Adrenal gland (tissue), 12 donors: ENCODE measurements around the gene CHCHD4. TPM values are rescaled to one million over a fixed set of nuclear protein-coding genes. Genes with fewer than 3 reads are reported as not detected.
"Not testable (repeated sequence)": the region's sequence is repeated elsewhere in the genome, so short reads cannot be mapped to it uniquely, and the experiment has no call there.

Source experiments
- DNase-seq, 7 donors: peaks; one replicate each; pipeline ENCODE4 v3.0.0-alpha.2; 2019 to 2020
- H3K27ac ChIP-seq, 5 donors: fragments of 200-600 bp; sonication (generic) in 4 of 5; 1 replicate in 3 of 5; 2 replicates in 2 of 5; pipeline versions ENCODE4 v1.5.1 to v1.8.0; 2016 to 2020; ENCODE audit warnings: mild to moderate bottlenecking in 1 of 5
- H3K27me3 ChIP-seq: fragments of 200-600 bp; 2 replicates; pipeline ENCODE4 v1.8.0; 2021
- H3K36me3 ChIP-seq, 2 donors: fragments of 200-600 bp; replicated peaks in 1 of 2; 1 replicate in 1 of 2; 2 replicates in 1 of 2; pipeline versions ENCODE4 v1.5.1 to v1.8.0; 2018 to 2022
- H3K4me1 ChIP-seq, 2 donors: fragments of 200-600 bp; replicated peaks in 1 of 2; 1 replicate in 1 of 2; 2 replicates in 1 of 2; pipeline versions ENCODE4 v1.5.1 to v1.8.0; 2018 to 2021
- H3K4me3 ChIP-seq, 4 donors: fragments of 200-600 bp; sonication (generic) in 3 of 4; one replicate each; pipeline ENCODE4 v1.5.1; 2016 to 2018
- H3K9me3 ChIP-seq, 3 donors: fragments of 200-600 bp; sonication (generic) in 1 of 3; replicated peaks in 1 of 3; 1 replicate in 2 of 3; 2 replicates in 1 of 3; pipeline versions ENCODE4 v1.5.1 to v1.8.0; 2016 to 2021
- POLR2A ChIP-seq, 2 donors: fragments of 450-650 bp; IDR thresholded peaks; one replicate each; pipeline ENCODE4 v1.6.1; 2017; ENCODE audit warnings: antibody characterized with exemption in 2 of 2, mild to moderate bottlenecking in 2 of 2, moderate library complexity in 1 of 2
- WGBS, 4 donors: extraction: QIAGEN DNeasy Blood & Tissue Kit in 2 of 4; methylation state at CpG; one replicate each; pipeline versions ENCODE4 v1.1.5 to v1.1.7; 2013 to 2017; 5-methylcytosine and 5-hydroxymethylcytosine counted together
- intact Hi-C, 2 donors: fragments of 100-400 bp; cut with DNase I; formaldehyde crosslinking; loops; one replicate each; pipeline versions ENCODE4 v1.14.1 to v1.15.0; 2022 to 2023
- polyA plus RNA-seq, 3 donors: library from polyadenylated mRNA; stranded (reverse); fragments of 200-250 nt in 2 of 3; fragments of 350-450 nt in 1 of 3; fragmentation: Illumina TruSeq in 1 of 3; extraction: RNeasy Lipid Tissue Mini Kit (QIAGEN cat#74804) in 1 of 3; gene quantifications; one replicate each; pipeline ENCODE4 v1.2.3, GENCODE V29; 2013 to 2014
- total RNA-seq, 9 donors: library from RNA; depleted of rRNA in 4 of 9; stranded (reverse); fragments of >200 nt in 4 of 9; fragments of 120-200 nt in 1 of 9; fragmentation: NEBNext Ultra II Directional in 1 of 9; extraction: Animal tissue kit (Norgen Biotek cat#: 25700) in 1 of 9; gene quantifications; one replicate each; pipeline versions ENCODE4 v1.1.0 to v1.2.4, GENCODE V29; 2013 to 2023
- TF ChIP-seq, protein P1 (sequence below), 6 experiments: fragments of 450-650 bp in 4 of 6; fragments of 200-600 bp in 2 of 6; sonication (generic) in 1 of 6; IDR thresholded peaks; 1 replicate in 5 of 6; 2 replicates in 1 of 6; pipeline versions ENCODE4 v1.5.1 to v1.8.0; 2016 to 2021; ENCODE audit warnings: antibody characterized with exemption in 6 of 6, mild to moderate bottlenecking in 2 of 6, moderate library complexity in 1 of 6
- donor health status: healthy with polysubstance abuse.
- donor health status: Bipolar disorder and iron deficiency.
- donor health status: DM: yes; HTN: yes; CAD: no.
- donor health status: DM: no; HTN: no; CAD: no.
- donor health status: DM: no; HTN: no; CAD: no.
- donor health status: DM: yes; HTN: yes; CAD: no.

The CHCHD4 gene
- total and polyA plus RNA-seq, 12 donors: 10.1 to 39.0 (median 17.6) TPM

DNA sequence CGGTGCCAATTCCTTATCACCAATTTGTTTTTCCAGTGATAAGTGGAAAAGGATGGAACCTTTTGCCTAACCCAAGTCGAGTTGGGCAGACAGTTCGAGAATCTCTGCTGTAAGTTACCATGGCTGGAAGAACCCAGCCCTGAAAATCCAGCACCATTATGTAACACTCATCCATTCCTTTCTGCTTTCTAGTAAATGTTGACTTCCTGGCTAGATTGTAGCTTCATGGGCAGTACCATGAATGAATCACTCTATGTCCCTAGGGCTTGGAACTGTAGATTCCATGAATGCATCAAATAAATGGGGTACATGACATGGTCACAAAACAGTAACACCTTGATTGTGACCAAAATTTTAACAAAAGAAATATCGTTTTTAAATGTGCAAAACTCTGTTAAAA lies 14.0 kb downstream of the CHCHD4 start:
- WGBS, 4 donors: 81 to 86% (median 84%) methylated on average over 4 of the region's 4 CpGs
- H3K4me1 ChIP-seq: no peaks in the 10 kb centered on the region
- H3K27me3 ChIP-seq: no peaks in the 10 kb centered on the region
- TF ChIP-seq, protein P1, sequence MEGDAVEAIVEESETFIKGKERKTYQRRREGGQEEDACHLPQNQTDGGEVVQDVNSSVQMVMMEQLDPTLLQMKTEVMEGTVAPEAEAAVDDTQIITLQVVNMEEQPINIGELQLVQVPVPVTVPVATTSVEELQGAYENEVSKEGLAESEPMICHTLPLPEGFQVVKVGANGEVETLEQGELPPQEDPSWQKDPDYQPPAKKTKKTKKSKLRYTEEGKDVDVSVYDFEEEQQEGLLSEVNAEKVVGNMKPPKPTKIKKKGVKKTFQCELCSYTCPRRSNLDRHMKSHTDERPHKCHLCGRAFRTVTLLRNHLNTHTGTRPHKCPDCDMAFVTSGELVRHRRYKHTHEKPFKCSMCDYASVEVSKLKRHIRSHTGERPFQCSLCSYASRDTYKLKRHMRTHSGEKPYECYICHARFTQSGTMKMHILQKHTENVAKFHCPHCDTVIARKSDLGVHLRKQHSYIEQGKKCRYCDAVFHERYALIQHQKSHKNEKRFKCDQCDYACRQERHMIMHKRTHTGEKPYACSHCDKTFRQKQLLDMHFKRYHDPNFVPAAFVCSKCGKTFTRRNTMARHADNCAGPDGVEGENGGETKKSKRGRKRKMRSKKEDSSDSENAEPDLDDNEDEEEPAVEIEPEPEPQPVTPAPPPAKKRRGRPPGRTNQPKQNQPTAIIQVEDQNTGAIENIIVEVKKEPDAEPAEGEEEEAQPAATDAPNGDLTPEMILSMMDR (IDR thresholded peaks at IDR 0.05): no peak
- no peak for TF ChIP-seq POLR2A (IDR thresholded peaks at IDR 0.05)
- no peak overlapping the region for H3K4me3 ChIP-seq
- no peak for DNase-seq
- intact Hi-C loops: no loop called here
- no peaks in the 10 kb centered on the region for H3K9me3 ChIP-seq
- H3K27ac ChIP-seq: no peak overlapping the region
- H3K36me3 ChIP-seq: peaks cover 0 to 34% of the 10 kb centered on the region in 2 donors

DNA sequence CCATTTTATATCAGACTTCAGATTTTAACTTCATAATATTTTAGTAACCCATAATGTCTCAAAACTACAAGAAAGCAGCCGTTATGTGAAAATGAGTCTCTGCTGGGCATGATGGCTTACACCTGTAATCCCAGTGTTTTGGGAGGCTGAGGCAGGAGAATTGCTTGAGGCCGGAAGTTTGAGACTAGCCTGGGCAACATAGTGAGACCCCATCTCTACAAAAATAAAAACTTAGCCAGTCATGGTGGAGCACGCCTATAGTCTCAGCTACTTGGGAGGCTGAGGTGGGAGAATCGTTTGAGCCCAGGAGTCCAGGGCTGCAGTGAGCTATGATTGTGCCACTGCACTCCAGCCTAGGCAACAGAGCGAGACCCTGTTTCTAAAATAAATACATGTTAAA lies 14.8 kb downstream of the CHCHD4 start:
- intact Hi-C loops, H3K9me3 ChIP-seq, H3K27ac ChIP-seq, H3K4me3 ChIP-seq, H3K4me1 ChIP-seq, DNase-seq, H3K27me3 ChIP-seq: not testable (repeated sequence)
- H3K36me3 ChIP-seq: peaks cover 0 to 26% of the 10 kb centered on the region in 2 donors
- 93 to 98% (median 96%) methylated on average over 5 of the region's 5 CpGs for WGBS, 4 donors

DNA sequence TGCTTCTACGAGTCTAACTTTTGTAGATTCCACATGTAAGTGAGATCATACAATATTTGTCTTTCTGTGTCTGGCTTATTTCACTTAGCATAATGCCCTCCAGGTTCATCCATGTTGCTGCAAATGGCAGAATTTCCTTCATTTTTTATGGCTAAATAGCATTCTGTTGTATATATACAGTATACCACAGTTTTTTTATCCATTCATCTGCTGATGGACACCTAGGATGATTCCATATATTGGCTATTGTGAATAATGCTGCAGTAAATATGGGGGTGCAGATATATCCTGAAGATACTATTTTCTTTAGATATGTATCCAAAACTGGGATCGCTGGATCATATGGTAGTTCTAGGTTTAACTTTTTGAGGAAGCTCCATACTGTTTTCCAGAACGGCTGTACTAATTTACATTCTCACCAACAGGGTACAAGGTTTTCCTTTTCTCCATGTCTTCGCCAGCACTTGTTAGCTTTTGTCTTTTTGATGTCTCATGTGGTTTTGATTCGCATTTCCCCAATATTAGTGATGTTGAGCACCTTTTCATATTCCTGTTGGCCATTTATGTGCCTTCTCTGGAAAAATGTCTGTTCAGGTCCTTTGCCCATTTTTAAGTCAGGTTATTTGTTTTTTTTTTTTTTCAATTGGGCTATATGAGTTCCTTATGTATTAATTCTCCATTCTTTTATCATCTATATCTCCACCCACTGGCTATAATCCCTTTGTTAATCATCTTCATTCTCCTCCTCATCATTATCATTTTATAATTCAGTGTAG lies 26.9 kb downstream of the CHCHD4 start:
- H3K36me3 ChIP-seq: no peaks in the 10 kb centered on the region
- WGBS, 4 donors: 83 to 95% (median 86%) methylated on average over 5 of the region's 5 CpGs

DNA sequence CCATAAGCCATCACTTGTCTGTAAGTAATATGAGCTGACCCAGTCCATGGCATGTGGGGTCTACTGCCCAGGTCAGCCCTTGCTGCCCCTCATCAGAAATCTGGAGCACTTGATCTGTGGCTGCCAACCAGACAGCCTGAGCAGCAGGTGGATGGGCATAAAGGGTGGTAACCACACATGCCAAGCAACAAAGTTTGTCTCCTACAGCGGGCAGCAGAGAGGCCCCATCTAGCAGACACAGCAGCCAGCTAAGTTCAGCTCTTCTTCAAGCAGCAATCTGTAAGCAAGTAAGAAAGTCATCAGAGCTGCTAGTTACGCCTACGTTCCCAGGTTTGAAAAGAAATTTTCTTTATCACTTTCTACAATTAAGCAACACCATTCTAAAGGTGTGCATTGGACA lies 27.9 kb downstream of the CHCHD4 start:
- intact Hi-C loops: no loop called here
- DNase-seq: no peak
- Histone ChIP-seq H3K9me3 (no peaks in the 10 kb centered on the region), H3K4me1 (no peaks in the 10 kb centered on the region), H3K36me3 (no peaks in the 10 kb centered on the region), H3K27ac (no peak overlapping the region), H3K27me3 (no peaks in the 10 kb centered on the region), H3K4me3 (no peak overlapping the region)
- WGBS, 4 donors: 80 to 92% (median 83%) methylated on average over 3 of the region's 3 CpGs
- TF ChIP-seq, protein P1 (IDR thresholded peaks at IDR 0.05): no peak
- no peak for TF ChIP-seq POLR2A (IDR thresholded peaks at IDR 0.05)

More for the DNA sequence above, 26.9 kb downstream of the CHCHD4 start:
- intact Hi-C loops: no loop called here
- no peaks in the 10 kb centered on the region for H3K4me1 ChIP-seq
- no peaks in the 10 kb centered on the region for H3K27me3 ChIP-seq
- no peak overlapping the region for H3K27ac ChIP-seq
- TF ChIP-seq, protein P1 (IDR thresholded peaks at IDR 0.05): no peak
- no peak for TF ChIP-seq POLR2A (IDR thresholded peaks at IDR 0.05)
- no peak for DNase-seq
- H3K9me3 ChIP-seq: no peaks in the 10 kb centered on the region
- H3K4me3 ChIP-seq: no peak overlapping the region

DNA sequence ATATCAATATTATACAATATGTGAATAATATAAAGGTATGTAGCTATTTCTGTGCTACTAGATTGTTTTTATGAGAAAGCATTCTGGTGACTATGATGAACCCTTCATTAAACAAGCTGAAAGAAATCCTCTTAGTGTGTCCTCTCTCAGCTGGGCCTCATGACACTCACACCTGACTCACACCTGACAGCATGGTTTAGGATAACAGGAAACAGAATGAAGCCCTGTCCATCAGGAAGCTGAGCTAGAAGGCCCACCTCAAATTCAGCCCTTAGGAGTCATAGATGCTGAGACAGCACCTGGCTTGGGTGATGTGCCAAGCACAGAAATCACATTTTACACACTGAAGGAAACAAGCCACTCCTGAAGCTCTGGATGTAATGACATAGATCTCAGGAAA lies 30.8 kb downstream of the CHCHD4 start:
- Histone ChIP-seq H3K27me3 (no peaks in the 10 kb centered on the region), H3K4me1 (no peaks in the 10 kb centered on the region), H3K36me3 (no peaks in the 10 kb centered on the region), H3K4me3 (no peak overlapping the region), H3K27ac (no peak overlapping the region), H3K9me3 (no peaks in the 10 kb centered on the region)
- no peak for TF ChIP-seq POLR2A (IDR thresholded peaks at IDR 0.05)
- TF ChIP-seq, protein P1 (IDR thresholded peaks at IDR 0.05): no peak
- DNase-seq: no peak
- intact Hi-C loops: no loop called here
